Activated CD4-positive, alpha-beta T cell treated with anti-CD3 and anti-CD28 coated beads, Interleukin-2, Interleukin-6, amounts not matched to agents 100 ng/mL and 50 ng/mL, durations not matched to agents 16 hours and 8 hours (primary cell): ENCODE data around the gene WASF3.

Experiments
- DNase-seq: peaks from one replicate; pipeline ENCODE4 v3.0.0-alpha.2; 2020

Gene WASF3, protein sequence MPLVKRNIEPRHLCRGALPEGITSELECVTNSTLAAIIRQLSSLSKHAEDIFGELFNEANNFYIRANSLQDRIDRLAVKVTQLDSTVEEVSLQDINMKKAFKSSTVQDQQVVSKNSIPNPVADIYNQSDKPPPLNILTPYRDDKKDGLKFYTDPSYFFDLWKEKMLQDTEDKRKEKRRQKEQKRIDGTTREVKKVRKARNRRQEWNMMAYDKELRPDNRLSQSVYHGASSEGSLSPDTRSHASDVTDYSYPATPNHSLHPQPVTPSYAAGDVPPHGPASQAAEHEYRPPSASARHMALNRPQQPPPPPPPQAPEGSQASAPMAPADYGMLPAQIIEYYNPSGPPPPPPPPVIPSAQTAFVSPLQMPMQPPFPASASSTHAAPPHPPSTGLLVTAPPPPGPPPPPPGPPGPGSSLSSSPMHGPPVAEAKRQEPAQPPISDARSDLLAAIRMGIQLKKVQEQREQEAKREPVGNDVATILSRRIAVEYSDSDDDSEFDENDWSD

DNA sequence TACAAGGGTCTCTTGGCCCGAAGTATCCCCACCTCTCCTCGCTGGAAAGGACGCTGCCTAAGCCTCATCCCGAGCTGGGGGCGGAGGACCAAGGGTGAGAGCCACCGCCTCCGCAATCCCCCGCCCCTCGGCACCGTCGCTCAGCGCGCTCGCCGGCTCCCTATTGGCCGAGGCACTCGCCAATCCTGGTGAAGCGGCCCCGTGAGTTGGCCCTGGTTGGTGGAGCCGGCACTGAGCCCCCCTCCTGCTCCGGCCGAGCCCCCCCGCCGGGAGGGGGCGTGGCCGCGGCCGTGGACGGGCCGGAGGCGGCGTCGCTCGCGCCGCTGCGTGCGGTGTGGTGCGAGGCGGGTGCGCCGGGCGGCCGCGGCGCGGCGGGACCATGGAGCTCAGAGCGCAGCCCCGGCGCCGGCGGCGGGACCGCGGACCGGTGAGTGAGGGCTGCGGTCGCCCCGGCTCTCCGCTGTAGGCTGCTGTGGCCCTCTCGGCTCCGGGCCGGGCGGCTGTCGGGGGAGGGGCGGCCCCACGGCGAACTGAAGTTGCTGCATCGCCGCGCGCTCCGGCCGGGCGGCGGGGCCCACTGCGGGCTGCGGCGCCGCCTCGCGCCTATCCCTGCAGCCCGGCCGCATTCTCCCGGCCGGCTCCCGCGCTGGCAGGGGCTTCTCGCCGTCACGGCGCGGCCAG, at the start of gene WASF3:
Gene WASF3 (plus strand): TSS at position 291 of the 681 bp plus-strand sequence. CDS start 84,588 bp downstream, outside the sequence.
- peak; percentile 81 for DNase-seq

DNA sequence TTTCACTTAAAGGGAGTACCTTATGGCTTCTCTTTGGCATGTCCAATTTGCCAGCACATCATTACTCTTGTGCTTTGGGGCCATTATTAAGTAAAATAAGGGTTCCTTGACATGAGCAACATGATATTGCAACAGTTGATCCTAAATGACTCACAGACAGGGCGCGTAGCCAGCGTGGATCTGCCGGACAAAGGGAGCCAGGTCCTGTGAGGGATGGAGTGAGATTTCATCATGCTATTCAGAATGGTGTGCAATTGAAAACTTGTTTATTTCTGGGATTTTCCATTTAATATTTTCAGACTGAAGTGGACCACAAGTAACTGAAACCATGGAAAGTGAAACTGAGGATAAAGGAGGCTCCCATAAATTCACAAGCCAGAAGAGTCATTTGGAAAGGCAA, 48.6 kb upstream of the WASF3 start:
- DNase-seq, result no peak

DNA sequence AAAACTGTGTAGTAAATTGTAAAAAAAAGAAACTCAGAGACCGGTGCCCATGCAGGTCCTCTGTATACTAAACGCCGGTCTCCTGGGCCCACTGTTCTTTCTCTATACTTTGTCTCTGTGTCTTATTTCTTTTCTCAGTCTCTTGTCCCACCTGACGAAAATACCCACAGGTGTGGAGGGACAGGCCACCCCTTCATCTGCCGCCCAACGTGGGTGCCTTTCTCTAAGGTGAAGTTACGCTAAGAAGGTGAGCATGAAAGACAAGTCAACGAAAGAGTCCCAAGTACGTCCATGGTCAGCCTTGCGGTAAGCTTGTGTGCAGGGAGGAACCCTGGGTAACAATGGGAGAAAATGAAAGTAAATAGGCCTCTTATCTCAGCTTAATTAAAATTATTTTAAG, 48.0 kb upstream of the WASF3 start:
- DNase-seq, result no peak

DNA sequence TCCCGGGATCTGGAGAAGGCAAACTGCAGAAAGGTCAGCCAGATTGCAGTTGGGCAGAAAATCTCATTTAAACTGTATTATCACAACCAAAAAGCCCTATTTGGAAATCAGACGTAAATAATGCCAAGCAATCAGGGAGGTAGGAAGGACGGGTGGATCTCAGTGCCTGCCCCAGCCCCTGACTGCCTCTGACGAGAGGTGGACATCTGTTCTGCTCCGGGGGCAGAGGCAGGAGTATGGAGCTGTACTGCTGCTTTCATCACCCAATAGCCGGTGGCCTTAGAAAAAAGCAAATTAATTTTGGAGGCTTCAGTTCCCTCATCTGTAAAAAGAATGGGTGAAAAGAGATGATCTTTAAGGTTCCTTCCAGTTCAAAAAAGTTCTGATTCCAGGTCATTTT, 43.6 kb upstream of the WASF3 start:
- no peak for DNase-seq

DNA sequence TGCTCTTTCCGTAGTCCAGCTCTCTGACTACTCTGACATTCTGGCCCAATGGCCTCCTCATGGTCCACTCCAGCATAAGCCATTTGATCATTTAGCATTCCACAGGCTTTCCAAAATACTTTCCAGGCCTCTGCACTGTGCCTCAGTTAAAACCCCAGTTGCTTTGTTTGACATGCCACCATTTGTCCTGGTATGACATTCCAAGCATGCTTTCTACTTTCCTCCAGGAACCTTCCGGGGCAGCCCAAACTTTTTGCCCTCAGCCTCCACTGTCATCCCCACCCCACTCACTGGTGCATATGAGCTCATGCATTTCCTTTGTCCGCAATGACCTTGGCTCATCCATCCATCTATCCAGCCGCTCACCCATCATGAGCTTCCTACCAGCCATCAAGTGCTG, 41.8 kb upstream of the WASF3 start:
- DNase-seq, result no peak

DNA sequence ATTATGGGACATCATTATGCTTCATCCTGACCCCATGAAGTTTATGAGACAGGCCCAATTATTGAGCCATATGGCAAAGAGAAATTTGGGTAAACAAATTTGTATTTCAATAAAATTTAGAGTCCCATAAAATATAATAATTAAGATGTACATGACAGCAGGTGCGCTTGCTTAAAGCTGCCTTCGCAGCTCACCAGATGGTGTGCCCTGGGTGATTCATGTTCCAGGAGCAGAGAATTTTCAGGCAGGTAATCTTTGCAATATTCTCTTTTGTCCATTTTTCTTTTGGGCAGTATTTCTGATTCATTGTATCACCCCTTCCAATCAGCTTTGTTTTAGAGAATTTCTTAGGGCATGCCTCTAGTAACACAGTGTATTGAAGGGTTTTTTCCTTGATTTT, 39.5 kb upstream of the WASF3 start:
- no peak for DNase-seq

DNA sequence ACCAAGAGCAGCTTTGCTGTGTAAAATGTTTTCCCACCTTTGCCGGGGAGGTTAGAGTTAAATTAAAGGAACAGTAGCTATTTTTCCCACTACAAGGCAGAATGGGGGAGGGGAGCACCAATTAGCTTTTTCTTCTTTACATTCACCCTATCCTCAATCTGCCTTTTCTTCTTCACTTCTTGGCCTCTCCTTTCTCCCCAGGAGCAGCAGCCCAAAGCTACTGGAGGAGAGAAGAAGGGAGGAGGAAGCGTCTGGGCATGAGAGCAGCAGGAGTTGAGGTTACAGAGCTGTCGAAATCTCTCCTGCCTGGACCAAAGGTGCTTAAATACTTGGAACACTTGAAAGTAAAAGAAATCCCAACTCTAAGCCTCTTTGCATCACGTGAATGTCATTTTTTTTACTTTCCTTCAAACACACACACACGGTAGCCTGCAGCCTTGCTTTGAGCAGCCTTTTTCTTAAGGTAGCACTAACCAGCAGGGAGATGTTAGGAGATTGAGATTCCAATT, 39.0 kb upstream of the WASF3 start:
- no peak for DNase-seq

DNA sequence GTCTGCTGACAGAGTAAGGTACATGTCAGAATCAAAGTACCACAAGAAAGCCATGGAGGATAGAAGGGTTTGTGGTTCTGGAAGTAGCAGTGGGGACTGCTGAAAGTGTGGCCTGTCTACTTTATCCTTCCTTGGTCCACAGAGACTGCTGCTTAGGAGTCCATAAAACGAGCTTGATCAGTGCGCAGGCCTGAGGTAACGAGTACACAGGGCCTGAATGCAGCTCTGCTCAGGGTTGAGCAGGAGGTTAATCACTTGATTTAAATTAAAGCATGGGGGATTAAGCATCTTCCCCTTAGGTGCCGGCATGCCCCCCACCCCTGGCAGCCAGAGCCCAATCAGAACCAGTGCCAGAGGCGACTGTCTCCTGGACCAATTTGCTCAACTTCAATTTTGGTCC, 34.9 kb upstream of the WASF3 start:
- DNase-seq, result no peak

DNA sequence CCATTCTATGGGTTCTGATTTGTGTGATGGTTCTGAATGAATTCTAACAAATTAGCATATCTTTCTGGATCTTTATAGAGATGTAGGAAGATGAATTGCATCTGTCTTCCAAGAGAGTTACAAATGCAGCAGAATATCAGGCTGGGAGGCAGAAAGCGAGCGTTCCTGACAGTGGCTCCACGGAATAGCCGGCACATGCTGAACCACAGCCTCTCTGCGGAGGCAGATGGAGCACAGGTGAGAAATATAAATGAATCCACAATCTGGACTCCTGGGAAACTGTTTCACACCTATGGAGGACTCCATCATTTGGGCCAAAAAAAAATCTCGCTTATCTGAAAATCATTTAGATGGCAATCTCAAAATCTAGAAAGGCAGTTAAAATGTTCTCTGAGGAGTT, 34.5 kb upstream of the WASF3 start:
- no peak for DNase-seq

DNA sequence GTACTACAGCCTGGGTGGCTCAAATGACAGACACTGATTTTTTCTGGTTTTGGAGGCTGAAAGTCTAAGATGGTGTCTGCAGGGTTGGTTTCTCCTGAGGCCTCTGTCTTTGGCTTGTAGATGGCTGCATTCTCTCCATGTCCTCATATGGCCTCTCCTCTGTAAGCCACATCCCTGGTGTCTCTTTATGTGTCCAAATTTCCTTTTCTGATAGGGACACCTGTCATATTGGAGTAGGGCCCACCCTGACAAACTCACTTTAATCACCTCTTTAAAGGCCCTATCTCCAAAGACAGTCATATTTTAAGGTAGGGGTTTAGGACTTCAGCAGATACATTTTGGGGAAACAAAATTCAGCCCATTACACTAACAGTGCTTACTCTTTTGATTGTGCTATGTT, 32.0 kb upstream of the WASF3 start:
- no peak for DNase-seq

DNA sequence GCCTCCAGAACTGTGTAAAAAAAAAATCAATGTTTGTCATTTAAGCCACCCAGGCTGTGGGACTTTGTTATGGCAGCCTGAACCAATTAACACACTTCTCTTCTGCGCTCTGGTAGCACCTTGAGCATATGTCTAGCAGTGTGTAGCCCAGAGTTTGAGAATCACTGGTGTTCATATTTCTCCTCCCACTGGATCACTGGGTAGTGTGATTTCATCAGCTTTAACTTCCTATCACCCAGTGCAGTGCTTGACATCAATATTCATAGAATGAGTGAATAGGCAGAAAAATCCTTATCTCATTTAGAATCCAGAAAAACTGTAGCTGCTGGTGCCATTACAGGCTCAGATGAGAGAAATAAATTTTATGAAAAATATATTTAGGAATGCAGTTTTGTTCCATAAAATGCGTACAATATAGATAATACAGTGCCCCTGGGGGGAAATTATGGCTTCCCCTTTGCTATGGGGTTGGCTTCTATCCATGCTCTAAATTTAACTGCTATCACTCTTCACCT, 30.7 kb upstream of the WASF3 start:
- DNase-seq, result no peak

DNA sequence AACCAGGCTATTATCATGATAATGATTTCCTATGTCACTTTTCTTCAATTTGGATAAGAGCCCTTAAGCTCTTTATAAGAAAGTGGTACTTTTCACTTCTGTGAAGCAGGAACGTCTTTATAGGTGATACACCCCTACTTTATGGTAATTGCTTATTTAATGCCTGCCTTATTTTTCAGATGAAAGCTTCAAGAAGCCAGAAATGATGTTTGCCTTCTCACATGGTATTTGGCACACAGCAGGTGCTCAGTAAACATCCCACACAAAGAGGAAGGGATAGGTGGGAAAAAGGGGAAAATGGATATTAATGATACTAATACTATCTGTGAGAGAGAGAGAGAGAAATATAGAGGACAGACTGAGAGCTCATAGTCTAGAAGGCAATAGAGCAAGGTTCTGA, 29.0 kb upstream of the WASF3 start:
- no peak for DNase-seq

DNA sequence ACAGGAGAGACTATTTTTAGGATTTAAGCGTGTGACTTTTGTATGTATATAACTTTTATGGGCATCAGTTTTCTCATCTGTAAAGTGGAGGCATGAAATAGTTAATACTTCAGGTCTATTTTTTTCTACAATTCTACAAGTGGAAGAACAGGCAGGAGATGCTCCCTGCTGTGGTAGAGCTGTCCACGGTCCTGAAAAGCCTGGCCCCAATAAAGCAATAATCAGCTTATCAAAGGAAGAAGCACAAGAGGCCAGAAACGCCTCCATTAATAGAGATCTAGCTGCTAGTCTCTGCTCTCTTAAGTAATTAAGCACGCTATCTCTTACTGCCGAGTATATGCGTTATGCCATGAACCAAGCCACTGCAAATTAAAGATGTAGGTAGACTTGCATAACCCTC, 28.0 kb upstream of the WASF3 start:
- DNase-seq, result peak; percentile 27

DNA sequence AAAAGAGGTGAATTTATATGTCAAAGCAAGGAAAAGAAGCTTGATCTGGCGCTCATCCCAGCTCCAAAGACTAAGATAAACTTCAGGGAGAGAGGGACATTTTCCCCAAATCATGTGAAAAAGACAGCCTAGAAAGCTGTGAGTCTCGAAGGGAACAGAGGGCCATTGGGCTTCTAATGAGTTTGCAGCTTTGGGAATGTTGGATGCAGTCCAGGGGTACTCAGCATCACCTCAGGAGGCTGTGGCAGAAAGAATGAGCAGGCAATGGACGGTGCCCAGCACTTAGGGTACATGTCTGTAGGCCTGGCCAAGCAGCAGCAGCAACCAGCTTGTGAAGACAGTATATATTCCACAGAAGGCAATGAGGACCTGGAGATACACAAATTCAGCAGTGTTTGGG, 25.7 kb upstream of the WASF3 start:
- no peak for DNase-seq

DNA sequence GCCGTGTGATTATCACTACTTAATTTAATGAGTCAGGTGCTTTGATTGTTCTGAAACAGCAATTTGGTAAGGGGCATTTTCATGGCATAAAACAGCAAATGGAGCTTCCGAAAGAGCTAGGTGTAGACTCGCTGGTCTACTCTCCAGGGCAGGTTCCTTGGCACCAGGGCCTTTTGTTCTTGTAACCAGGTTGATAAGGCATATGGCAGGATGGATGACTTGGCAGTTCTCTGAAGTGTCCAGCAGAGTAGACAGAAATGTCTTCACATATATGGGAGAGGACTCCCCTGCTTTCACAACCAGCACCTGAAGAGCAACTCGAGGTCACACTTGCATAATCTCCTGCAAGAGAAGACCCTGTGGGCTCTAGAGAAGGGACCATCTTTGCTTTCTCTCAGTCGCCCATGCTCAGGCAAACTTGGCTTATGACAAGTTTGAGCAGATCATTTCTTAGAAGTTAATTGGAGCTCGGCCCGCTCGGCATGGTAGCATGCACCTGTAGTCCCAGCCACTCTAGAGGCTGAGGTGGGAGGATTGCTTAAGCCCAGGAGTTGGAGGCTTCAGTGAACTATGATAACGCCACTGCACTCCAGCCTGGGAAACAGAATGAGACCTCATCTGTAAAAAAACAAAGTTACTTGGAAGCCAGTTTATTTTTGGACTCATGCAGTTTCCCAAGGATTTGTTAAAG, 23.3 kb upstream of the WASF3 start:
- DNase-seq, result no peak

DNA sequence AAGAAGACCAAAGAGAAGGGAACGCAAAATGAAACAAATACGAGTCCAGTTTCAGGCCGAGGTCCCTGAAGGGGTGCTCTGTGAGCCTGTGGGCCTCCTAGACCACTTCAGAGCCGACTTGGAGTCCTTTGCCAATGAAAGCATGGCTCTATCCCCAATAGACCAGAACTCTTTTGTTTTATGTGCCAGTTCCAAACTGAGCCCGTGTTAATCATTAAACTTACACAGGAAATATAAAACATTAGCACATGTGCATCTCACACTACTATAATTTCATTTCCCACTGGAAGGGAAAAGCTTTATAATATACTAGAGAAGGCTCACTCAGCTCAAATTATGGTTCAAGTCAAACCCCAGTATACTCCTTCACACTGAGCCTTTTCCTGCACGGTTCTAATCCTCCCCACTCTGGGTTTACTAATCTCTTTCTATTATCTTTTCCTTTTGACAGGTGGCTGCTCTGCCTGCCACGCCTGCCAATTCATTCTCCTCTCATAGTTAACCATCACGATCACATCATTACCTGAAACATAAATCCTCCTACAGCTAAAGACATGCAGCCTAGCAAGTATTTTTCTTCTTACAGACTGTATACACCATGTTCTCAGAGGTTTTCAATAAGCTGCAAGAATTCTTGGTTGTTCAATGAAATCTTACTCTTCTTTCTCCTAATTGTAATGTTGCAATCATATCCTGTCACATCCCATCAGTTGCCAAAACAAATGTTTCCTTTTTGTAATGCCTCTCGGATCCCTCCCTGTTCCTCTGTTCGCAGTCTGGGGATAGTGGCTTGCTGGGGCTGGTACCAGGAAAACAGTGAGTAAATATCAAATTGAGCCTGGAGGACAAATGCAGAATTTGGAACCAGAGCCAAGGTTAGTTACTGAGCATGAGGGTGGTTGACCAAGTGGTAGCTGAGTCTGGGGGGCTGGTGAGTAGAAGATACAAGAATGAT, 18.8 kb upstream of the WASF3 start:
- no peak for DNase-seq

DNA sequence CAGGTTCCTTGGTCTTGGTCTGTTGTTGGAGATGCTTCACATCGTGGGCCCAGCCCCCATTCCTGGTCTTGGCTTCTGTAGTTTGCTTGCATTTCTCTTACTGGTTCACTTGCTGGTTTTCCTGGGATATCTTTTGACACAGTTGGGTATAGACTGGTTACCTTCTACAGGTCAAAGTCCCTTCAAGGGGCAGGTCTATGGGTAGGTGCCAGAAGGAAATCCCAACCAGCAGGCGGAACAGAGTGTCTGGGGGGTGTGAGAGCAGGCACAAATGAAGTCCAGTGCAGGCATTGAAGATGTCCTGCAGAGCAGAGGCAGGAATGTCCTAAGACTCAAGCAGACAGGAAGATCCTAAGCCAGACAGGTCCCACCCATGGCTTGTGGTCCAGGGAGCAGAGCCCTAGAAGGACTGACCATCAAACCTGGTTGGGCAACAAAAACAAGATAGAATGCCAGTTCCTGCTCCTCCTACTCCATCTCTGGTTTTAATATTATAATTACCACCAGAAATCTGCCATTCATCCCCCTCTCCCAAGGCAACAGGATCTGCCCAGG, 17.7 kb upstream of the WASF3 start:
- no peak for DNase-seq

DNA sequence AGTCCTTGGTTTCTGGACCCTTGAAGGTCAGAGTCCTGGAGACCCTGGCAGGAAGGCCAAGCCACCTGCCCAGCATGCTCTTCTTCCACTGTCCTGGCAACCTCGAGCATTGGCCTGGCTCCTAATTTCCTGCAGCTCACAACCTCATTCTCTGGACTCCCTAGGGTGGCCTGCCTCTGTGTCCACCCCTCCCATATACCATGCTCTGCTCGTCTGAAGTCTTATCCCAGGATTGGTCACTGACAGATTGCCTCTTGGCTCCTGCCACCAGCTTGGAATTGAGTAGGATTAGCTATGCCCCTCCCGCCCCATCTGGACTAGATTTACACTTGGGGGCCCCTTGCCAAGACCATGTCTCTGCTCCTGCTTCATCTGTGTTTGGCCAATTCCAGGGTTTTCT, 17.1 kb upstream of the WASF3 start:
- no peak for DNase-seq

DNA sequence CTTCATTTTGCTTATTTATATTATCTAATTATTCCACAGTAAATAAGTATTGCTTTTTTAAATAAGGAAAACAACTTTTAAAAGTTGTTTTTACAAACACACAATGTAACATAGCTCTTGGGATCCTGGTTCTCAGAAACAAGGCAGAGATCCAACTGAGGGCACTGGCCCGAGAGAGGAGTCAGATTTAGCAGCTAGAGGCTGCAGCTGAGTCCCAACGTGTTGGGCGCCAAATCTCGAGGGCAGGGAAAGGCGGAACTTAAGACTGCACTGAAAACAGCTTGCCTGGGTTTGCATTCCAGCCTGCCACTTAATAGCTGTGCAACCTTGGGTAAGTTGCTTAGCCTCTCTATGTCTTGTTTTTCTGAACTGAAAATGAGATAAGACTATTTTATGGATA, 16.4 kb upstream of the WASF3 start:
- DNase-seq, result no peak

DNA sequence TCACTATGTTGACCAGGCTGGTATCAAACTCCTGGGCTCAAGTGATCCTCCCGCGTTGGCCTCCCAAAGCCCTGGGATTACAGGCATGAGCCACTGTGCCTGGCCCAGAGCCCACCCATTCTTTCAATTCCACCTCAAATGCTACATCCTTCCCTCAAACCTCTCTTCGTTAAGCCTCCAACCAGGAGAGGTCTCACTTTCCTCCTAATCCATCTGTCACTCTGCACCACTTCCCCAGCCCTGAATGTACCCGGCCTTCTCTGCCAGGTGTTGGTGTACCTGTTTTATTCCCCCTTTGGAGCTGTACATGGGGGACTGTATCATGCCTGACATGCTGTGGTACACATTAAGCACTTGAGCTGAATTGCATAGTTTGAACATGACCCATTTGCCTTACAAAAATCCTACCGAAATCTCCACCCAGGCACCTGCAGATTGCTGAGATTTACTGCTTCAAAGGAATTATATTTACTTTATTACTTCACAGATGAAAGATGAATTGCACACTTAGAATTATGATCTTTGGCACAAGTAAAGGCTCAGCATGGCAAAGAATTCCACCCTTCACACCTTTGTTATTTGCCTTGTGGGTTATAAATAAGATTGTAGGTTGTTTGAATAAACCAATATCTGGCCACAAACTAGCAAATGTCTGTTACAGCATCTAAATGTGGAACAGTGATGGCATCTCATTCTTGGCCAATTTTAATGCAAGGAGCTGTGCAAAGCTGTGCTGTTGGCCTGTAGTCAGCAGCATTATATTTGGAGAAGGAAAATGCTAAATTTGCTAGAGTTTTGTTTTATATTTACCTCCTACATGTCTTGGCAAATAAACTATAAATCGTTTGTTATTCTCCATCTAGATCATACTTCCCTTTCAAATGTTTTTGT, 15.6 kb upstream of the WASF3 start:
- no peak for DNase-seq

DNA sequence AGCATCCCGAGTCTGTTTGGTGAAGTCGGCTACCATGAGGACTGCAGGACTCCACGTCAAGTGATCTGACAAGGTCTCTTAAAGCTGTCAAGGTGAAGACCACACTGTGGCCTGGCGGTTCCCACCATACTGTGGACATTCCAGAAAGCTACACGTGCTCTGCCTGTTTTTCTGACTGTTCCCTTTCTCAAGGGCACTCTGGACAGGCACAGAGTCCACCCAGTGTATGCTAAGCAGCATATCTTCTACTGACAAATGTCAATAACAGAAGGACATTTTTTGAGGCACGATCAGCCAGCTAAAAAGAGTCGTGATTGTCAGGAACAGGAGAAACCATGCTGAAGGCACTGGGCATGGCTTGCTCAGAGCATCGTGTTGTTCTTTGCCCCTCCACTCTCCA, 12.8 kb upstream of the WASF3 start:
- no peak for DNase-seq
